Activated CD4-positive, alpha-beta T cell treated with anti-CD3 and anti-CD28 coated beads, Interleukin-2, amount 50 U/mL, for 4 hours (primary cell): ENCODE results near the gene GTF3C4.

ENCODE experiments used
- DNase-seq, 2 experiments: peaks; one replicate each; pipeline ENCODE4 v3.0.0-alpha.2; 2020

The GTF3C4 gene, protein sequence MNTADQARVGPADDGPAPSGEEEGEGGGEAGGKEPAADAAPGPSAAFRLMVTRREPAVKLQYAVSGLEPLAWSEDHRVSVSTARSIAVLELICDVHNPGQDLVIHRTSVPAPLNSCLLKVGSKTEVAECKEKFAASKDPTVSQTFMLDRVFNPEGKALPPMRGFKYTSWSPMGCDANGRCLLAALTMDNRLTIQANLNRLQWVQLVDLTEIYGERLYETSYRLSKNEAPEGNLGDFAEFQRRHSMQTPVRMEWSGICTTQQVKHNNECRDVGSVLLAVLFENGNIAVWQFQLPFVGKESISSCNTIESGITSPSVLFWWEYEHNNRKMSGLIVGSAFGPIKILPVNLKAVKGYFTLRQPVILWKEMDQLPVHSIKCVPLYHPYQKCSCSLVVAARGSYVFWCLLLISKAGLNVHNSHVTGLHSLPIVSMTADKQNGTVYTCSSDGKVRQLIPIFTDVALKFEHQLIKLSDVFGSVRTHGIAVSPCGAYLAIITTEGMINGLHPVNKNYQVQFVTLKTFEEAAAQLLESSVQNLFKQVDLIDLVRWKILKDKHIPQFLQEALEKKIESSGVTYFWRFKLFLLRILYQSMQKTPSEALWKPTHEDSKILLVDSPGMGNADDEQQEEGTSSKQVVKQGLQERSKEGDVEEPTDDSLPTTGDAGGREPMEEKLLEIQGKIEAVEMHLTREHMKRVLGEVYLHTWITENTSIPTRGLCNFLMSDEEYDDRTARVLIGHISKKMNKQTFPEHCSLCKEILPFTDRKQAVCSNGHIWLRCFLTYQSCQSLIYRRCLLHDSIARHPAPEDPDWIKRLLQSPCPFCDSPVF

DNA sequence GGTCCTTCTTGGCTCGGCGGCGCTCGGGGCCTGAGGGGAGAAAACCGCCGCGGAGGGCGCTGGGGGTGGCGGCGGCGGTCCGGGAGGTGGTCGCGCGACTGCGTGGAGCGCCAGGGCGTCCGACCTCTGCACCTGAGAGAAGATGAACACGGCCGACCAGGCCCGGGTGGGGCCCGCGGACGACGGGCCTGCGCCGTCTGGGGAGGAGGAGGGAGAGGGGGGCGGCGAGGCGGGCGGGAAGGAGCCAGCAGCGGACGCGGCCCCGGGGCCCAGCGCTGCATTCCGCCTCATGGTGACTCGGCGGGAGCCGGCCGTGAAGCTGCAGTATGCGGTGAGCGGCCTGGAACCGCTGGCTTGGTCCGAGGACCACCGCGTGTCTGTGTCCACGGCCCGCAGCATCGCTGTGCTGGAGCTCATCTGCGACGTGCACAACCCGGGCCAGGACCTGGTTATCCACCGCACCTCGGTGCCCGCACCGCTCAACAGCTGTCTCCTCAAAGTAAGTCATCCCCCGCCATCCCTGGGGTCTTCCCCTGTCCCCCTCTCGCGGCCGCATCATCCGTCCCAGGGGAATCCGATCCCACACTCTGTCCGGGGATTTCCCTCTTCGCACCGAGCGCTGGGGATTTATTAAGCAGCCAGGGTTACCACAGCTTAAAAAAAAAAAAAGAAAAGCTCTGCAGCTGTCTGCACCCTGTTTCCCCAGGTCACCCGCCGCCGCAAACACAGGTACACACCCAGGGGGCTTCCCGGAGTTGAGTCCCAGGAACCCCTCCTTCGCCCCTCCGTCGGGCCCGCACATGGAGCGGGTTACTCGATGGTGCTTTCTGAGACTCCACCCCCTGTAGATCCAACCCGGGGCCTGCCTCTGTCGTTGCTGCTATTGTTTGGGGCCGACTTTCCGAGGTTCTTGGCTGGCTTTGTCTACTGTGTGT, at the start of gene GTF3C4:
Gene GTF3C4 (plus strand): TSS at position 8 of the 935 bp plus-strand sequence. CDS start 135 bp downstream, at position 143.
- peak; percentile 34 to 36 for DNase-seq

DNA sequence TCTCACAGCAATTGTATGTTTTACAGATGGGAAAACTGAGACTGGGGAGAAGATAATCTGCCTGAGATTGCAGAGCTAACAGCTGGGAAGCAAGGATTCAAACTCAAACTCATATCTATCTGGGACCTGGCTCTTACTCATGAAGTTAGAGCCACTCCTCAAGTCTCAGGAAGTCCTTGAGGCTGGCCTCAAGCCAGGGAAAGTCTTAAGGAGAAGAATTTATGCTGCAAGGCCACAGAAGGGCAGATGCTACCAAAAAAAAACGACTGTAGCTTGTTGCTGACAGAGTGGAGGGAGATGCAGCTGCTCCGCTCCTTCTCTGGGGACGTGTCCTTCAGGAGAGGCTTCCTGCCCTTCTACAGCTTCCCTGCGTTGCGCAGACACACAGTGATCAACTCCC, 48.1 kb upstream of the GTF3C4 start:
- DNase-seq: no peak

DNA sequence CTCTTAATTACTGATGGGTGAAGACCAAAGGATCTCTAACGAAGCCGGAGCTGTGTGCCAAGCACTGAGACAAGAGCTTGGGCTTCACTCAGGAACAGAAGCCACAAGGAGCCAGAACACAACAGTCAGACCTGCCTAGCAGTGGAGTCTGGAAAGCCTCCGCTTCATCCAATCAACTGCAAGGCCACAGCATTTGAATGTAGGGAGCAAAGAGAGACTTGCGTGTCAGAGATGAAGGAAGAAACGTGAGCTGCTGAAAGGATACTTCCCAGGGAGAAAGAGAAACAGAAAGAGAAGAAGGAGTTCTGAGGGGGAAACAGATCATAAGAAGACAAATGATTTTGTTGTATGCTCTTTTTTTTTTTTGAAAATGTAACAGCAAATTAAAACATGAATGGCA, 44.0 kb upstream of the GTF3C4 start:
- no peak for DNase-seq

DNA sequence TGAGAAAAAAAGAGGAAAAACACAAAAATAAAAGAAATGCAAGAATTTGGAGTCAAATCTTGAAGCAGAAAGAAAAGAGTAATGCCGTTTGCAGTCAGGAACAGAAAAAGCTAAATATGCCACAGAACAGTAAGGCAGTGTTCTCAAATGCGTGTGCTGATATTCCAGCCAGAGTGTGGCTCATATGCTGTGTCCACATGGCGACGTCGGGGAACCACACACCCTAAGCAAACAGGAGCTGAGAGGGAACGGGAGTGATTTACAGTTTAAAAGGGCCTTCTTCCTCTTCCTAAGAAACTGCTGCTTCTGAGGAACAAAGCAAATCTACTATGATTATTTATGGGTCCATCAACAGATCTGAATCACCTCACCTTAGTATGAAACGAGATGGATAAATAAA, 43.2 kb upstream of the GTF3C4 start:
- no peak for DNase-seq

DNA sequence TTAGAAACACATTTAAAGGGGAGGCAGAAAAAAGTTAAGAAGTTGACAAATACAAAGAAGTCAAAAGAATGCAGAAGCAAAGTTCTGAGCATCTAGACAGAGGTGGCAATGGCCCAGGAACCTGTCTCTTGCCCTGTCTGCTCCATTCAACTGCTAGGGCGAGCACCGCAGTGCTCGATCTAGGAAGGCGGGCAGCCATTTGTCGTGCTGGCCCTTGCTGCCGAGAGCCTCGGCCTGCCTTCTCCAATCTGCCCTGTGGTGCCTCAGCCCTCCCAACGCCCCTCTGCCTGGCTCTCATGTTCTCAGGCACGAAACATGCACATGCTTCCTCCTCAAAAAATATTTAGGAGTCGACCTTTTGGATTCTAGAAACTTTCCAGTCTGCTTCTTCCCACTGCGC, 42.7 kb upstream of the GTF3C4 start:
- DNase-seq: no peak

DNA sequence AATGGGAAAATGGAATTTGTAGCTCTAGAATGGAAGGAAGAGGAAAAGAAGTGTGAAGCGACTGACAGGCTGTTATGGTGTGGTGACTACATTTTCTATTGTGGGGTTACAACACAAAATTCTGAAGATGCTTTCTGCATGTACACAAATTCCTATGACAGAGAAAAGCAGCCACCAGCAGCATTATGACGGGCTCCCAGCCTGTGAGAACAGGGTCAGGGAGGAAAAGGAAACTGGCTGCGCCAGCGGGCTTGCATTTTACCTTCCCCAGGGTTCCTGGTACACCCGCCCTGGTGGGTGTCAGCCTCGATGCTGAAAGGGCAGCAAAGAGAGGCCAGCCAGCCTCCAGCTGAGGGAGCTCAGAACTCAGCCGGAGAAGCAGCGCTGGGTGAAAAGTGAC, 41.5 kb upstream of the GTF3C4 start:
- no peak for DNase-seq

DNA sequence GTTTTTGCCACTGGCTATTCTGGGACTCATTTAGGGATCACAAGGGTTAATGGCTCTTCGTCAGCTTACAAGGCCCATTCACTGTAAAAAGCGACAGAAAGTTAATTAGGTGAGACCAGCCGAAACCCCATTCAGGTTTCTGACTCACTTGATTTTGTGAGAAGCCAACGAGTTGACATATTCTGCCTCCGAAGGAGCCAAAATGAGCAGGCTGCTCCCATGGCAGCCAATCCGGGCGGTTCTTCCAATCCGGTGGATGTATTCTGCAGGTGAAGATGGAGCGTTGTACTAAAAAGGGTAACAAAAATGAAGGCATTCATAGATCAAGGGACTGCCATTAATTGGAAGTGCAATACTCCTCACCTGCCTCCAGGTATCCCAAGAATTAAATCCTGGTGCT, 40.1 kb upstream of the GTF3C4 start:
- no peak for DNase-seq

DNA sequence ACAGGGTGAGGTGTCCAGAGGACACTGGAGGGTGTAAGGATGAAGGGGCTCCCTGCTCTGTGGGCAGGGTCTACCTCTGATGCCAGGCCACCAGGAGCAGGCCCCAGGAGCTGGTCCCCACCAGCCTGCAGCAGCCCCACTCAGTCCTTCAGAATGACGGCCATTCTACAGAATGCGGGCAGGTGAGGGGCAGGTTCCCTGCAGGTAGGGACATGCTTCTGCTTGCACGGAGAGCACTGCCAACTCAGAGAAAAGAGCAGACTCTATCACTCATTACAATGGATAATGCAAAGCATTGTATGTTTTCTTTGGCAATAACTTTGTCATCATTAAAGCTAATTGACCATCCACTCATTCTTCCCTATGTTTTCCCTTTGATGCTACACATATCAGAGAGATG, 39.5 kb upstream of the GTF3C4 start:
- DNase-seq: no peak

DNA sequence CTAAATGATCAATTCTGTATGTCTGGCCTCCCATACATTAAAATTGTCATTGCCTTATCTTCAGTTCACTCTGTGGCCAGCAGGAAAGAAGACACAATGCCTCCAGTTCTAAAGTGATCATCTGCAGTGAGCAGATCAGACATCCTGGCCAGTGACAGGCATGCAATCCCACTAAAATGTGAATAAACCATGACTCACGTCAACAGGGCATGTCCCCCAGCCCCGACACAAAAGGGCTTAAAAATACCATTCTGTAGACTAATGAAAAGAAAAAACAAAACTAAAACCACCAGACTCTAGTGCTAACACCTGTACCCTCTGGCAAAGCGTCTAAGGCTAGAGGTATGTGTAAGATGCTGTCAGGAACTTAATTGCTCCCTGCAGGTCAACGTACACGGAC, 39.0 kb upstream of the GTF3C4 start:
- no peak for DNase-seq

DNA sequence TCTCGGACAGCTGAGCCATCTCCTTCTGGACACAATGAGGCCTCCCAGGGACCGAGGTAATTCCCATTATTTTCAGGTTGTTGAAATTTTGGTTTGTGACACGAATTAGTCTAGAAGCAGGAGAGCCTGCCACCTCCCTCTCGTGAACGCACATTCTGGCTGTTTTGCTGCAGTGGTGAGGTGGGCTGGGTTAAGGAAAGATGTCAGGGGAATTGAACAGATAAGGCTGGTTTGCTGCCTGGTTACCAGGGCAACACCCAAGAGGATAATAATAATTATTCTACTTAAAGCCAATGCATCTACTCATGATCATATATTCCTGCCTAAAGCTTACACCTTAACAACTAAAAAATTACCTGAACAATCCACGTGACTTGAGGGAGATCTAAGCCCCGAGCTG, 38.6 kb upstream of the GTF3C4 start:
- no peak for DNase-seq

DNA sequence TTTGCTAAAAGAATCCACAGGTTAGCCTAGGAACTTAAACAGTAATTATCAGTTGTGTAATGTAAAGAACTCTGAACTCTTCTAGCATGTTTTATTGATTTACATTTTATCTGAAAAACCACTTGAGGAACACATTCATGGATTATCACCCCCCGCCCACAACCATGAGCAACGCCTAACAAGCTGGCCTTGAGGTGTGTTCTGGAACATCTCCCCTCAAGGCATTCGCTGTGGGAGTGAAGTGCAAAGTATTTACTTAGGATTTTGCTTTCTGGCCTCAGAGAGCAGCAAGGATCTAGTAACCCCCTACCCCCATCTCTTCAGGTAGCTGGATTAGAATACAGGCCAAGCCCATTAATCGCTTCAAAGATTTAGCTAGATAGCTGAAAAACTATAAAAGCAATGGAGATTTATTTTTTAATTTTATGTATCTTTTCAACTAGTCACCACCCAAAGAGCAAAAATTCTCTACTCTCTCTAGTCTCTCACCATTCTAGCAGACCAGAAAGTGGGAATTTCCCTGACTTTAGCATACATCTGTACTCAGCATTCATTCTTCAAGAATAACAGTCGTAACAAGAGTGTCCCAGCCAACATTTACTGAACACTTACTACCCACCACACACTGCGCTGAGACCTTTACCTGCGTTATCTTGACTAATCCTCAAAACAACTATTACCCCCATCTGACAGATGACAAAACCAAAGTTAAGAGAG, 37.7 kb upstream of the GTF3C4 start:
- no peak for DNase-seq

DNA sequence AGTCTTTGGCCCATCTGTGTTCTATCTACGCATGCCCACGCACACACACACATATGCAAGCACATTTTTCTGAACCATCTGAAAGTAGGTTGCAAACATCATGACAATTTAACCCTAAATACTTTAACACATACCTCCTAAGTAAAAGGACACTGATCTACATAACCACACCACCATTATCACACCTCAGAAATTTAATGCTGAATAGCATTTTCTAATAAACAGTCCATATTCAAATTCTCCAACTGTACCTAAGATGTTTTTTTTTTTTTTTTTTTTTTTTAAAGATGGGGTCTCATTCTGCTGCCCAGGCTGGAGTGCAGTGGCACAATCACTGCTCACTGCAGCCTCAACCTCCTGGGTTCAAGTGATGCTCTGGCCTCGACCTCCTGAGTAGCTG, 35.9 kb upstream of the GTF3C4 start:
- DNase-seq: no peak

DNA sequence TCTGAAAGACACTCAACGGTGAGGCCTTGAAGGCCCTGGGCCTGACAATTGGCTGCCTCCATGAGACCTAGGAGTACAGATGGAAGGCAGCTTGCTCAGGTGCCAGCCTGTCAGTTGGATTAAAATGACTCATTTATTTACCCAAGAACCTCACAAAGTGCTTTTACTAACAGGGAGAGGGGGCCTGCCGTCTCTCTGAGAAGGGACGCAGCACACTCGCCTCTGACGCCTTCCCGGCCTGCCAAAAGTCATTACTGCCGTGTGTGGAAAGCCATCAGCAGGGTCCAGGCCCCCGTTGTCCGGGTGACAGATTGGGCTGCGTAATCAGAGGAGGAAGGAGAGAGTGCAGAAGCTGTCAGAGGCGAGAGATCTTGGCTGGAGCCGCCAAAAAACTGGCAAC, 32.9 kb upstream of the GTF3C4 start:
- no peak for DNase-seq

DNA sequence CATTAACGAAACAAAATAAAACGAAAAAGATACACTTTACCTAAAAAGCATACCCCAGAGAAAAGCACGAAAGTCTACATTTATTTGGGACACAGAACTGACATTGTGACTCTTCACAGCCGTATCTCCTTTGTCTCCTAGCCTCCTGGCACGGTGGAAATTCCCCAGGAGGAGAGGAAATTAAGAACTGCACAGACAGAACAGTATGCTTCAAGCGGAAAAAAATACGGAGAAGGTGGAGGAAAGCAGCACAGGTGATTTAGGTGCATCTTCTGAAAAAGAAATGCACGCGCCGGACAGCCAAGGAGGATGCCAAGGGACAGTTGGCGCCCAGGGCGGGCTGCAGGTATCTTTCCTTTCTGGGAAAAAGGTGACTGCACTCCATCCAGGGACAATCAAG, 32.5 kb upstream of the GTF3C4 start:
- DNase-seq: no peak

DNA sequence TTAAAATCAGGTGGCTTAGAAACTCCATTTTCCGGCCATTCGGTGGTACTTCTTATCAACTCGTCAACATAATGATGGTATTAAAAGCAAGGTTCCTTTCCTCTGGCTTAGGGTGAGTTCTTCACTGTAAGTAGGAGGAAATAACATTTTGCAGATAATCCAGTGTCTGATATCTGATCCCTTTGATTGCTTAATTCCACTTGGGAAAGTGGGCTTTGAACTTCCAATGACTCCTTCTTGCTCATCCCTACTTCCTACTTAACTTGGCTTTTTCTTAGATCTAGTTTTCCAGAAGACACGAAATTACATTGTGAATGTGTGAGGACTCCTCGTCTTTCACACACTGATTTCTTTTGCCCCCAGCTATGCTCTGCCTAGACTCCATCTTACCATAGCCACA, 32.0 kb upstream of the GTF3C4 start:
- no peak for DNase-seq

DNA sequence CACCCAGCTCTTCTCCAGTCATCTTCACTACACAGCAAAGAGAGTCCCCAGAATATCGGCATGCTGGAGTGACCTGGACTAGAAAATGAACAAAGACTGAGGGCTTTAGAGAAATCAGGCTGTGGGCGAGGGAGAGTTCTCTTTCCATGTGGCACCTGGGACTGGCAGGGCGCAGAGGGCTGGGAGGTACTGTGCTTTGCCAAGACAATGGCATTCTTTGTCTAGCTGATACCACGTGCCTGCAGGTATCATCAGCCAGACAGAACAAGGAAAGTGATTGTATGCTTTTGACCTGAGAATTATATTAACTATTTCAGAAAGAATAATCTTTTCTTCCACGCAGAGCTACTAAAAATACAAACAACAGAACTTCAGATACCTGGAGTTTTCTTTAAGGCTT, 30.9 kb upstream of the GTF3C4 start:
- no peak for DNase-seq

DNA sequence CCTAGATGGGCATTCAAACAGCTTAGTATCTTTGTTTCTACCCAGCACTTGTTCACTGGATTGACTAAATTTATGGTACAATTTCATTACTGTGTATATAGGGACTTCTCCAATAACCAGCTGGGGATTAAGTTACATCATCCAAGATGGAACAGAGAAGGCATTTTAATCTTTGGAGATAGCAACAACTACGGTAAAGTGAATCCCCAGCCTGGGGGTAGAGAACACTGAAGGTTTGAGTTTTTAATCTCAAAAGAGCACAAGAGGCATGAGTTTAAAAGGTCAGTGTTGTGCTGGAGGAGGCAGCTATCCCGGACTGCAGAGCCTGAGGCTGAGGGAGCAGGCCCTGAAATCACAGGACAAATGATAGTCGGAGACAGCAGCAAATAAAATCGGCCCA, 29.0 kb upstream of the GTF3C4 start:
- no peak for DNase-seq

DNA sequence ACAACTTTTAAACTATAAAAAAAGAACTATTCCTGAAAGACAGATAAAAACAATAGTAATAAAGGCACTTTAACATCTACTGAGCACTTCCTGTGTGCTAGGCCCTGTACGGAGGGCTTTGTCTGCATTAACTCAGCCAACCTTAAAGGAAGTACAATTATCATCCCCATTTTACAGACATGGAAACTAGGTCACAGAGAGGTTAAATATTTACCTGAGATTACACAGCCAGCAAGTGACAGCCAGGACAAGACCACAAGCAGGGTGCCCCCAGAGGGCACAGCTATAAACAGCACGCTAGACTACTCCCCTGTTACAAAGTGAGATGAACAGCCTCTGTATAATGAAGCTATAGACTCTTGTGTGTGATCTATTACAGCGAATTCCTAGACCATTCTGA, 26.0 kb upstream of the GTF3C4 start:
- no peak for DNase-seq

DNA sequence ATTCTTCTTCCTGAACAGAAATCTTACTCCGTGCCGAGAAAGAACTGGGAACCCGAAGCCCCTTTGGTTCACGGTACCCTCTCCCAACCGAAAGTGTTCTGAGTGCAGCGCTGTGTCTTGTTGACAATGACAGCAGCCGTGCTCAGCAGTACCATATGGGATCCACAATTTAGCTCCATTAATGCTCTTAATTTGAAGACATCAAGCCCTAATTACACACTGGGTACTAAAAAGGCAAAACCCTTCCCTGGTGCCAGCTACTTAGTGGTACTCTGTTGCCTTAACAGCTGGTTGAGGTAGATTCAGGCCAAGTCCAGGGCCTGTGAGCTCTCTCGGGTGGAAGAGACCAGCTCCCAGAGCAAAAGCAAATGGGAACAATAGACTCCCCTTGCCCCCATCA, 25.0 kb upstream of the GTF3C4 start:
- no peak for DNase-seq

DNA sequence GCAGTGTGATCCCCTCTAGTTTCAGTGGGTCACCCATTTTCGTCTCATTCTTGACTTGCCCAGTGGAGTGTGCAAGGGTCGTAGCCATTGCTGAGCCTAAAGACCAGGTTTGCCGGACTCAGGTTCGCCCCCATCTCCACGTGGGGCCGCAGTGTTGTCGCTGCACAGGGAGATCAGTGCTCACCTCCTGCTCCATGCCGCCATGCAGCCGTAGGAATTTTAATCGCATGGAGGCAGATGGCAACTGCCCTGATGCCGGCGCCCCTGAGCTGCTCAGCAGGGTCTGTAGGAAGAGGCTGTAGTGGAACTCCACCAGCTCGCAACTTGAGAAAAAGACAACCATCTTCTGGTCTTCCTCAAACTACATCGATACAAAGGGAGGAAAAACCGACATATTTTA, 24.6 kb upstream of the GTF3C4 start:
- DNase-seq: no peak

DNA sequence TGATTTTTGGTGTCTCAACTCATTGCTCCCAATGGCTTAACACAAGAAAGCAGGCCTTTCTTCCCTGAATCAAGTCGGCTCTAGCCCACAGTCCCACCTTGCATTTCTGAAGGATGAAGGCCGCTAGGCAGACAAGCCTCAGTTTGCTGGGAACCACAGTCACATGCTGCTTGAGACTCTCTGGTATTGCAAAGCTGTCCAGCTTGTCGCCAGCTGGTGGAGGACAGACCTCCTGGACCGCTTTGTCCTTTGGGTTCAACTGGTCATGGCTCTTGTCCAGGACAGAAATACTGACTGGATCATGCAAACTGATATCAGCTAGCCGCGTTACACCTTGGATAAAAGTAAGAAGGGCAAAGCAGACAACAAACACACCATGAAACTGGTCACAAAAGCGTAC, 23.5 kb upstream of the GTF3C4 start:
- DNase-seq: no peak

DNA sequence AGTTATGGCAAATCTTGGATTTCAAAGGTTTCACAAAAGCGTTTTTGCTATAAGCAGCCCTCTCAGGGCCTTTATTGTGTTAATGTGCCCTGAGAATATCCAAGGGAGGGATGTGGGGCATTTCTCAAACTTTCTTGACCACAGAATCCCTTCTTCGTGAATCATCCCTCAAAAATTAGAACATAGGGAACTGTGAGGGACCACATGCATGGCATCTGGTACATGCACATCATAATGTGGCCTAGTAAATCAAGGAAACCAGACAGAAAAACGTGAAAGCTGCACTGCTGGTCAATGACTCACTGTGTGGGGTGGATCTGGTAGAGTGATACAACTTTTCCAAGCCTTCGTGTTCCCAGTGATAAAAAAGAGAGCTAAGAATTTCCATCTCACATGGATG, 22.9 kb upstream of the GTF3C4 start:
- no peak for DNase-seq

DNA sequence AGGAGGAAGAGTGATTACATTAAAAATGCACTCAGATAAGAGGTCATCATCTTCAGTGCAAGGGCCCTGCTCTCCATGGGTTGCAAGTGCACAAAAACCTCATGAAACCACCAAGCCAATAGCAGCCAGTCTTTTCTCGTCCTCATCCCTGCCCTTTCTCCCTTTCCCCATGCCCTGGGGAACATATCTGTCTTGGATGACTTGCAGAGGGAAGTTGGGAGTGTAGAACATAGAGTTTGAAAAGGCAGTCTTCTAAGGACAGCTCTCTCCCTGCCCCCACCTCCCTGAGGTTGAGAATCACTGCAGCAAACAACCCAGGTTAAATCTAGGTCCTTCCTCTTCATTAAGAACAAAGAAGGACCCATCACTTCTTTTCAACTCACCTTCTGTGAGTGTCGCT, 22.5 kb upstream of the GTF3C4 start:
- DNase-seq: no peak
